GM19025 (cell line): Measurements from ENCODE around the gene ZMIZ2.
"Not testable (repeated sequence)": the region's sequence is repeated elsewhere in the genome, so short reads cannot be mapped to it uniquely, and the experiment has no call there.

Experiments
- ATAC-seq: cut with Tn5 transposase; IDR thresholded peaks from one replicate; pipeline ENCODE4 v1.9.1; 2021; ENCODE audit warnings: mild to moderate bottlenecking, low read depth, moderate library complexity; ENCODE audit not compliant: unreplicated experiment

ZMIZ2 gene

GRCh38 chr7:44796504-44797328, 48.1 kb downstream of the ZMIZ2 start, which contains the start of gene PPIA:
TSS of gene PPIA (plus strand) at chr7:44796681. CDS start at chr7:44796725, 44 bp downstream.
- ATAC-seq = peak; percentile 85

DNA sequence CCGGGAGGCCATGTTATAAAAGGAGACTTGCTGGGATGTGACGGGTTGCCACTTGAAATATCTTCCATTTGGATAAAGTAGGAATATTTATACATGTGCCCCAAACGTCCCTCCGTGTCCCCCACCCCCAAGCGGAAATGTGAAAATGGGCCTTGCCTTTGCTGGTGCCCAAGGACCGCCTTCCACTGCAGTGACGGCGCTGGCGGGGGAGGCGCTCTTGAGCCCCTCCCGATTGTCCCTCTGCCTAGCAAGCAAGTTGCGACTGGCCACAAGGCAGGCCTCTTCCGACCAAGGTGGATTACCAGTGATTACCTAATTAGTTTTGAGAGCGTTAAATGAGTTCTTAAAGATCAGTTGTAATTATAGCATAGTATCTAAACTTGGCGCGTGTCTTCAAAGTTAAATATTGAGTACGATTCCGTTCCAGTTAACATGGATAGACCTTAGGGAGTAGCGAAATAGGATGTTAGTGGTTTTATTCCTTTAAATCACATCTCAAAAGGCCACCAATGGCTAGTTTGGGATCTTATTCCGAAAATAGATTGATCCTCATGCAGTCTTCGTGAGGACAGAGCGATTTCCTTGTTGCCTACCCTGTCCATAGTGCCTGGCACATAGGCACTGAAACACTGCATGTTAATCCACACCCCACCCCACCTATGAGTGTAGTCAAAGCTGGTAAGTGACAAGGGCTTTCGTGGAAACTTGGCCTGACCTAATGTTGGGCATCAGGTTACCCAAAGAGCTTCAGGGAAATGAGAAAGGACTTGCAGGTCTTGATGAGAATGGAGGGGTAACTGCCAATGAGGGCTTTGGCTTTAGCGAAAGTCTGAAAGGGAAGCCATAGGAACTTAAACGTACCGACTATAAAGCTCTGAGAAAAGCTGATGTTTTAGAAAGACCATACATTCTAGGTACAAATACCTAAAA, 48.9 kb downstream of the ZMIZ2 start:
- ATAC-seq = no peak

DNA sequence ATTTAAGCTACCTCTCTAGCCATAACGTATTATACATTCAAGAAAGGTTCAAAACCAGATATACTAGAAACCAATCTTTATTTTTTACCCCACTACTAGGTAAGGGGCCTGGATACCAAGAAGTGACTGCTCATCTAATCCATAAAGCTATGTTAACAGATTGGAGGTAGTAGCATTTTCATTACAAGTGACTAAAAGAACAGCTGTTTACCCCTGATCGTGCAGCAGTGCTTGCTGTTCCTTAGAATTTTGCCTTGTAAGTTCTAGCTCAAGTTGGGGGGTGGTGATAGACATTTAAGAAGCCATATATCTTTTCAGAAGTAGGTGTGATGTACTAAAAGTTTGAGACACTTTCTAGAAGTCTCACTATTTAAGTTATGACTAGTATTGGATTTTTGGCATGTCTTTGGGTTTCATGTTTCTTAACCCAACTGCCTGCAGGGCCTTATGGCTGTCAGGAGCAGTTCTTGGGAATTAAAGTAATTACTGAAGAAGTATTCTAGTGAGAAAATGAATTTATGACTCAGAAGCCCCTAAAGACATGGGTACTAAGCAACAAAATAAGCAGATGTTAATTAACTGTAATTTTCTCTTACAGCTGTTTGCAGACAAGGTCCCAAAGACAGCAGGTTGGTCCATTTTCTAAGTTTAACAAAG, 50.1 kb downstream of the ZMIZ2 start:
- no peak for ATAC-seq

DNA sequence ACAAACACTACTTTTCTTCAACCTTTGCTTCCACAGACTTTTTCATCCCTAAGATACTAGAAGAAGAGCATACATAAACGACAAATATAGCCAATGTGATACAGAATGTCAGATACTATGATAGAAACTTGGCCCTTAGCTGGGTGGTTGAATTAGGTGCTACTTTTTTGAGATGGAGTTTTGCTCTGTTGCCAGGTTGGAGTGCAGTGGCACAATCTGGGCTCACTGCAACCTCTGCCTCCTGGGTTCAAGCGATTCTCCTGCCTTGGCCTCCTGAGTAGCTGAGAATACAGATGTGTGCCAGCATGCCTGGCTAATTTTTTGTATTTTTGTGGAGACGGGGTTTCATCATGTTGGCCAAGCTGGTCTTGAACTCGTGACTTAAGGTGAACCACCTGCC, 51.3 kb downstream of the ZMIZ2 start:
- ATAC-seq = no peak

DNA sequence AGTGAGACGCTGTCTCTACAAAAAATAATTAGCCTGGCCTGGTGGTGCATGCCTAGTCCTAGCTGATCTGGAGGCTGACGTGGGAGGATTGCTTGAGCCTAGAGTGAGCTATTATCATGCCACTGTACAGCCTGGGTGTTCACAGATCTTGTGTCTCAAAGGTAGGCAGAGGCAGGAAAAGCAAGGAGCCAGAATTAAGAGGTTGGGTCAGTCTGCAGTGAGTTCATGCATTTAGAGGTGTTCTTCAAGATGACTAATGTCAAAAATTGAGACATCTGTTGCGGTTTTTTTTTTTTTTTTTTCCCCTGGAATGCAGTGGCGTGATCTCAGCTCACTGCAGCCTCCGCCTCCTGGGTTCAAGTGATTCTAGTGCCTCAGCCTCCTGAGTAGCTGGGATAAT, 53.2 kb downstream of the ZMIZ2 start:
- ATAC-seq = no peak

GRCh38 chr7:44802418-44803025, 53.9 kb downstream of the ZMIZ2 start:
- no peak for ATAC-seq

DNA sequence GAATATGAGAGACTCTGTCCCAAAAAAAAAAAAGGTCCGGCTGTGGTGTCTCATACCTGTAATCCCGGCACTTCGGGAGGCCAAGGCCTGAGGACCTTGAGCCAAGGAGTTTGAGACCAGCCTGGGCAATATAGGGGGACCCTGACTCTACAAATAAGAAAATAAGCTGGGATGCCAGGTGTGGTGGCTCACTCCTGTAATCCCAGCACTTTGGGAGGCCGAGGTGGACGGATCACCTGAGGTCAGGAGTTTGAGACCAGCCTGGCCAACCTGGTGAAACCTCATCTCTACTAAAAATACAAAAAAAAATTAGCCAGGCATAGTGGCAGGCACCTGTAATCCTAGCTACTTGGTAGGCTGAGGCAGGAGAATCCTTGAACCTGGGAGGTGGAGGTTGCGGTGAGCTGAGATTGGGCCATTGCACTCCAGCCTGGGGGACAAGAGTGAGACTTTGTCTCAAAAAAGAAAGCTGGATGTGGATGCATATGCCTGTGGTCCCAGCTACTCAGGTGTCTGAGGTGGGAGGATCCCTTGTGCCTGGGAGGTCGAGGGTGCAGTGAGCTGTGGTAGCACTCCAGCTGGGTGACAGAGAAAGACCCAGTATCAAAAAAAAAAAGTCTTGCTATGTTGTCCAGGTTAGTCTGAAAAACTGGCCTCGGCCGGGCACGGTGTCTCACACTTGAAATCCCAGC, 55.3 kb downstream of the ZMIZ2 start:
- not testable (repeated sequence) for ATAC-seq

DNA sequence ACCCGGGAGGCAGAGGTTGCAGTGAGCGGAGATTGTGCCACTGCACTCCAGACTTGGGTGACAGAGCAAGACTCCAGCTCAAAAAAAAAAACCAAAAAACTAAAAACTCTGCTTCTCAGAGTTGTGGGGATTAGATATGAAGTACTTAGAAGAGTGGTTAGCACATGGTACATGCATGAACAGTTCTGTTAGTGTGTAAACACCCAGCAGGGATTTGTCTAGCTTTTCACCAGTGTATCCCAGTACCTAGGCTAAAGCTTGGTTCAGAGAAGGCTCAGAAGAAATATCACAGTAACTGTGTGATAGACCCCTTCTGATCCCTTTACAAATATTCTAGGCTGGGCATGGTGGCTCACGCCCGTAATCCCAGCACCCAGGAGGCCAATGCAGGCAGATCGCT, 57.3 kb downstream of the ZMIZ2 start:
- no peak for ATAC-seq

DNA sequence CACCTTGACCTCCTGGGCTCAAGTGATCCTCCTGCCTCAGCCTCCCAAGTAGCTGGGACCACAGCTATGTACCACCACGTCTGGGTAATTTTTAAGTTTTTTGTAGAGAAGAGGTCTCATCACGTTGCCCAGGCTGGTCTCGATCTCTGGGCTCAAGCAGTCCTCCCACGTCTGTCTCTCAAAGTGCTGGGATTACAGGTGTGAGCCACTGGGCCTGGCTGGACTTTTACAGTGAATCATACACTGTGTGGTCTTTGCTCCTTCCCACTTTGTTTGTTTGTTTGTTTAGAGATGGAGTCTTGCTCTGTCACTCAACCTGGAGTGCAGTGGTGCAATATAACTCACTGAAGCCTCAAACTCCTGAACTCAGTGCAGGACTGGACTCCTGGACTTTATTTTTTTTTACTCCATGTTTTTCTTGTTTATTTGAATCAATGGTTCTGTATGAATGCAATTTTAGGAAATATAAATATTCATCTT, 60.3 kb downstream of the ZMIZ2 start:
- no peak for ATAC-seq

DNA sequence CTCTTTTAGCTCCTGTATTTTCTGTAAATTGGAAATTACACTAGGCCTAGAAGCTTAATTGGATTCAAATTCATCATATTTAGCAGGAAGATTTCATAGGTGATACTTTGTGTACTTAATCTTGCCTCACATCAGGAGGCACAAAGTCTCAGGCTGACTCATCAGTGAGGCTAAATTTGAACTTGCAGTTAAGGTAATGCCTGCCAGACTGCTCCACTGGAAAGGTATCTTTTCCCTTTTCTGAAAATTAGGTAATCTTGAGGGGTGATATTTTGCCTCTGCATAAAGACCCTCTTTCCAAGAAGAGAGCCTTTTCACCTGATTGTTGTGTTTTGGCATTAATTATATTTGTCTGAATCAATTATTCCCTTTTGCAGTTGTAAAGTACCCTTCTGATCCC, 62.4 kb downstream of the ZMIZ2 start:
- no peak for ATAC-seq

DNA sequence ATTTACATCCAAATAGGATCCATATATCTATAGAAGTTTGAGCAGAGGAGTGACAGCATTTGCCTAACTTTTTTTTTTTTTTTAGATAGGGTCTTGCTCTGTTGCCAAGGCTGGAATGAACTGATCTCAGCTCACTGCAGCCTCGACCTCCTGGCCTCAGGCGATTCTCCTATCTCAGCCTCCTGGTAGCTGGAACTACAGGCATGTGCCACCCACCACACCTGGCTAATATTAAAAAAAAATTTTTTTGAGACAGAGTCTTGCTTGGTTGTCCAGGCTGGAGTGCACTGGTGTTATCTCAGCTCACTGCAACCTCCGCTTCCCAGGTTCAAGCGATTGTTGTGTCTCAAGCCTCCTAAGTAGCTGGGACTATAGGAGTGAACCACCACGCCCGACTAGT, 62.9 kb downstream of the ZMIZ2 start:
- no peak for ATAC-seq

GRCh38 chr7:44814919-44815318, 66.3 kb downstream of the ZMIZ2 start:
- ATAC-seq = no peak

DNA sequence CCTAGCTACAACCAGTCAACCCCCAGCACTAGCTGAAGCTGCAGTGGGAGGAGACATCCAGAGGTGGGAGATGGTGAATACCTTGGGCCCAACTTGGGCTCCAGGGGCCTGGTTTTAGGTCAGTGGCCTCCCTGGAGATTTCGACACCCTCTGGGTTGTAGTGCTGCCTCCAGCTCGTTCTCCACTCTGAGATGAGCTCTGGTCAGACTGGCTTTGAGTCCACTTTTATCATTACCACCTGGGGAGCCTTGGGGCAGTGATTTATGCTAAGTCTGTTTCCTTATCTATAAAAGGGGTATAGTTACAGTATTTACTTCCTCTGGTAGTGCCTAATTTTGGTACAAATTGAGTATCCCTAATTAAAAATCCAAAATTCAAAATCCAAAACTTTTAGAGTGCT, 70.6 kb downstream of the ZMIZ2 start:
- no peak for ATAC-seq
